ENCODE results near the gene DOCK2.

- no peak for TF ChIP-seq CTCF (IDR thresholded peaks at IDR 0.05; ENCODE audit: low read length)
- TF ChIP-seq EZH2 (optimal IDR thresholded peaks at IDR 0.05; ENCODE audit: low read depth, low read length) = no peak
- TF ChIP-seq EZH2phosphoT487 (IDR thresholded peaks at IDR 0.05; ENCODE audit: low read length) = no peak
Observed at GRCh38 chr5:169909945-169910344, 272.9 kb downstream of the DOCK2 start.

All from MM.1S (cell line).